Tibial nerve (tissue), 4 donors: ENCODE results near the gene SLC66A1. TPM values are rescaled to one million over a fixed set of nuclear protein-coding genes. Genes with fewer than 3 reads are reported as not detected.
A peak's percentile ranks its signal among the peaks of the same experiment; 100 is the strongest.

Experiments
- DNase-seq, 2 donors: peaks; one replicate each; pipeline ENCODE4 v3.0.0-alpha.2; 2019; ENCODE audit warnings: low spot score in 2 of 2
- H3K27ac ChIP-seq, 4 donors: fragments of 200-600 bp; sonication (generic) in 3 of 4; one replicate each; pipeline ENCODE4 v1.5.1; 2017 to 2019; ENCODE audit warnings: mild to moderate bottlenecking in 1 of 4
- H3K27me3 ChIP-seq, 2 donors: fragments of 200-600 bp; sonication (generic) in 1 of 2; one replicate each; pipeline versions ENCODE4 v1.5.1 to v1.6.0; 2017 to 2019
- H3K36me3 ChIP-seq, 3 donors: fragments of 200-600 bp; sonication (generic); one replicate each; pipeline ENCODE4 v1.5.1; 2018 to 2019
- H3K4me1 ChIP-seq, 4 donors: fragments of 200-600 bp; sonication (generic) in 3 of 4; one replicate each; pipeline ENCODE4 v1.5.1; 2017 to 2019
- H3K4me3 ChIP-seq, 4 donors: fragments of 200-600 bp; sonication (generic) in 3 of 4; one replicate each; pipeline ENCODE4 v1.5.1; 2017 to 2019; ENCODE audit warnings: mild to moderate bottlenecking in 1 of 4, moderate library complexity in 1 of 4
- H3K9me3 ChIP-seq, 4 donors: fragments of 200-600 bp; sonication (generic) in 3 of 4; one replicate each; pipeline ENCODE4 v1.5.1; 2017 to 2019
- CTCF ChIP-seq, 5 experiments: fragments of 200-600 bp in 3 of 5; fragments of 450-650 bp in 2 of 5; sonication (generic) in 3 of 5; IDR thresholded peaks; one replicate each; pipeline ENCODE4 v1.5.1; 2016 to 2019; ENCODE audit warnings: antibody characterized with exemption in 5 of 5, mild to moderate bottlenecking in 3 of 5, moderate library complexity in 2 of 5
- EP300 ChIP-seq, 2 donors: sonication (generic); formaldehyde crosslinking; IDR thresholded peaks; one replicate each; pipeline ENCODE4 v1.6.1; 2017; ENCODE audit warnings: antibody characterized with exemption in 2 of 2, mild to moderate bottlenecking in 1 of 2
- POLR2A ChIP-seq, 2 donors: fragments of 450-650 bp; IDR thresholded peaks; one replicate each; pipeline ENCODE4 v1.6.1; 2017; ENCODE audit warnings: antibody characterized with exemption in 2 of 2, mild to moderate bottlenecking in 2 of 2, moderate library complexity in 2 of 2
- WGBS, 2 donors: methylation state at CpG; one replicate each; pipeline ENCODE4 v1.1.5; 2018; 5-methylcytosine and 5-hydroxymethylcytosine counted together
- total RNA-seq, 4 donors: library from RNA; depleted of rRNA; stranded (reverse); fragments of >200 nt; gene quantifications; one replicate each; pipeline ENCODE4 v1.1.0, GENCODE V29; 2016

The SLC66A1 gene
- total RNA-seq, 4 donors from 2014 or later, result 14.4 to 30.3 (median 21.2) TPM

- H3K27me3 ChIP-seq, result no peaks in the 10 kb centered on the region
- no peak overlapping the region for H3K4me3 ChIP-seq
- H3K27ac ChIP-seq, result no peak overlapping the region
- peaks cover 5 to 23% (median 8%) of the 10 kb centered on the region in 3 donors for H3K36me3 ChIP-seq
- no peaks in the 10 kb centered on the region for H3K9me3 ChIP-seq
- DNase-seq, result no peak
- TF ChIP-seq EP300 (IDR thresholded peaks at IDR 0.05), result no peak
- TF ChIP-seq CTCF (IDR thresholded peaks at IDR 0.05), result no peak
- TF ChIP-seq POLR2A (IDR thresholded peaks at IDR 0.05), result no peak
- H3K4me1 ChIP-seq, result peaks cover 0 to 43% (median 5%) of the 10 kb centered on the region in 4 donors
- WGBS, 2 donors, result 57 to 77% methylated on average over 11 of the region's 11 CpGs
These were observed 48.3 kb downstream of the SLC66A1 start for GRCh38 chr1:19360432-19360831.

GRCh38 chr1:19360843-19361610 lies 48.9 kb downstream of the SLC66A1 start:
- Histone ChIP-seq H3K4me1 (peaks cover 0 to 49% (median 5%) of the 10 kb centered on the region in 4 donors), H3K27me3 (no peaks in the 10 kb centered on the region), H3K36me3 (peaks cover under 1 to 17% (median 8%) of the 10 kb centered on the region in 3 donors), H3K27ac (no peak overlapping the region), H3K4me3 (no peak overlapping the region), H3K9me3 (no peaks in the 10 kb centered on the region)
- 88 to 90% methylated on average over 18 of the region's 18 CpGs for WGBS, 2 donors
- DNase-seq, result no peak
- TF ChIP-seq EP300 (IDR thresholded peaks at IDR 0.05) (no peak), POLR2A (IDR thresholded peaks at IDR 0.05) (no peak), CTCF (IDR thresholded peaks at IDR 0.05) (no peak)

DNA sequence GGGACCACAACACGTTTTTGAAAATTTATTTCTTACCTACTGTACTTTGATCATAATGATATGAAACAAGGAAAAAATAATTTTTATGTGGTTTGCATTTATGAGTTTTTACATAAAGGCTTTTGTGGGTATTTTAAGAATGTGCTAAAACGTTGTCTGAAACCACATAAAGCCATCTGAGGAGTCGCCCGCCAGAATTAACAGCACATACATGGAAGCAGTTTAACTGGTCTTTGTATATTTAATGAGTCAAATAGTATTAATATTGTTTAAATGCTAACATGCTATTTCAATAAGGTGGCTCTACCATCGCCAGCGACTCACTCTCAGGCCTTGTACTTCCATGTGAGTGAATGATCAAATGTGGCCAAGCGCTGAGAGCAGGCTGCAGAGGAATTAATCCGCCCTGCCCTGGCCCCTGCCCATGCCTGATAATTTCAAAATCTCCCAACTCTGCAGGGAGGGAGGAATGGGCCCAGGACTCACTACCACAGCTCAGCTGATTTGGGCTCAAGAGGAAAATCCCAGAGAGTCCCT lies 49.6 kb downstream of the SLC66A1 start:
- TF ChIP-seq POLR2A (IDR thresholded peaks at IDR 0.05) (no peak), CTCF (IDR thresholded peaks at IDR 0.05) (no peak), EP300 (IDR thresholded peaks at IDR 0.05) (no peak)
- H3K4me1 ChIP-seq, result peaks cover 0 to 56% (median 5%) of the 10 kb centered on the region in 4 donors
- H3K27me3 ChIP-seq, result no peaks in the 10 kb centered on the region
- 63 to 73% methylated on average over 8 of the region's 8 CpGs for WGBS, 2 donors
- H3K36me3 ChIP-seq, result peaks cover 0 to 11% (median 2%) of the 10 kb centered on the region in 3 donors
- no peak for DNase-seq
- H3K27ac ChIP-seq, result no peak overlapping the region
- H3K9me3 ChIP-seq, result no peaks in the 10 kb centered on the region
- no peak overlapping the region for H3K4me3 ChIP-seq

GRCh38 chr1:19363536-19364152 lies 51.5 kb downstream of the SLC66A1 start:
- Histone ChIP-seq H3K27me3 (no peaks in the 10 kb centered on the region), H3K9me3 (no peaks in the 10 kb centered on the region), H3K36me3 (no peaks in the 10 kb centered on the region), H3K27ac (peak overlapping the region in 2 of 4 donors; percentile 34 to 44), H3K4me3 (no peak overlapping the region), H3K4me1 (peaks cover 0 to 71% (median 7%) of the 10 kb centered on the region in 4 donors)
- no peak for DNase-seq
- 61 to 68% methylated on average over 8 of the region's 8 CpGs for WGBS, 2 donors
- no peak for TF ChIP-seq CTCF (IDR thresholded peaks at IDR 0.05)
- no peak for TF ChIP-seq POLR2A (IDR thresholded peaks at IDR 0.05)
- TF ChIP-seq EP300 (IDR thresholded peaks at IDR 0.05), result no peak

GRCh38 chr1:19365721-19366120 lies 53.6 kb downstream of the SLC66A1 start:
- H3K4me1 ChIP-seq, result peaks cover 0 to 75% (median 5%) of the 10 kb centered on the region in 4 donors
- no peaks in the 10 kb centered on the region for H3K27me3 ChIP-seq
- no peak for DNase-seq
- TF ChIP-seq CTCF (IDR thresholded peaks at IDR 0.05) (no peak), POLR2A (IDR thresholded peaks at IDR 0.05) (no peak), EP300 (IDR thresholded peaks at IDR 0.05) (no peak)
- no peak overlapping the region for H3K4me3 ChIP-seq
- H3K27ac ChIP-seq, result peak overlapping the region in 3 of 4 donors; percentile 29 to 81 (median 80)
- 59 to 78% methylated on average over 10 of the region's 10 CpGs for WGBS, 2 donors
- peaks cover 0 to 7% (median 0%) of the 10 kb centered on the region in 3 donors for H3K36me3 ChIP-seq
- no peaks in the 10 kb centered on the region for H3K9me3 ChIP-seq
